GM18873 (cell line): ENCODE data around the gene STYK1.
"Not testable (repeated sequence)": the region's sequence is repeated elsewhere in the genome, so short reads cannot be mapped to it uniquely, and the experiment has no call there.

Experiments
- ATAC-seq: cut with Tn5 transposase; IDR thresholded peaks from one replicate; pipeline ENCODE4 v1.9.1; 2021; ENCODE audit warnings: mild to moderate bottlenecking, moderate library complexity, moderate number of reproducible peaks; ENCODE audit not compliant: unreplicated experiment, low FRiP score

The STYK1 gene

GRCh38 chr12:10690906-10691305 lies 17.1 kb upstream of the STYK1 start:
- no peak for ATAC-seq

- ATAC-seq = no peak
These were observed 15.3 kb upstream of the STYK1 start for GRCh38 chr12:10689146-10689545.

- ATAC-seq = no peak
These were observed 14.2 kb upstream of the STYK1 start for GRCh38 chr12:10688042-10688441.

GRCh38 chr12:10672231-10672868 lies 1.5 kb downstream of the STYK1 start:
- no peak for ATAC-seq

- ATAC-seq = no peak
These were observed 4.3 kb downstream of the STYK1 start for GRCh38 chr12:10669533-10669932.

- no peak for ATAC-seq
These were observed 5.3 kb downstream of the STYK1 start for GRCh38 chr12:10668526-10668925.

- ATAC-seq = no peak
These were observed 6.3 kb downstream of the STYK1 start for GRCh38 chr12:10667581-10667980.

GRCh38 chr12:10664499-10664898 lies 9.4 kb downstream of the STYK1 start:
- no peak for ATAC-seq

- no peak for ATAC-seq
These were observed 10.0 kb downstream of the STYK1 start for GRCh38 chr12:10663869-10664268.

- no peak for ATAC-seq
These were observed 12.5 kb downstream of the STYK1 start for GRCh38 chr12:10661338-10661737.

GRCh38 chr12:10654003-10654402 lies 19.8 kb downstream of the STYK1 start:
- ATAC-seq = no peak

GRCh38 chr12:10652192-10652591 lies 21.7 kb downstream of the STYK1 start:
- ATAC-seq = no peak

- not testable (repeated sequence) for ATAC-seq
These were observed 27.3 kb downstream of the STYK1 start for GRCh38 chr12:10646576-10646975.

GRCh38 chr12:10645910-10646309 lies 27.9 kb downstream of the STYK1 start:
- no peak for ATAC-seq

GRCh38 chr12:10641735-10642500 lies 31.9 kb downstream of the STYK1 start:
- no peak for ATAC-seq

- no peak for ATAC-seq
These were observed 35.1 kb downstream of the STYK1 start for GRCh38 chr12:10638728-10639127.

GRCh38 chr12:10636611-10637010 lies 37.2 kb downstream of the STYK1 start:
- ATAC-seq = no peak

GRCh38 chr12:10636124-10636523 lies 37.7 kb downstream of the STYK1 start:
- ATAC-seq = no peak

GRCh38 chr12:10635306-10635705 lies 38.5 kb downstream of the STYK1 start:
- ATAC-seq = no peak

GRCh38 chr12:10634427-10634826 lies 39.4 kb downstream of the STYK1 start:
- ATAC-seq = no peak

- no peak for ATAC-seq
These were observed 40.3 kb downstream of the STYK1 start for GRCh38 chr12:10633541-10633940.

GRCh38 chr12:10632226-10632625 lies 41.6 kb downstream of the STYK1 start:
- no peak for ATAC-seq
